ENCODE data around the gene CEP57.
"Not testable (repeated sequence)": the region's sequence is repeated elsewhere in the genome, so short reads cannot be mapped to it uniquely, and the experiment has no call there.

CEP57 gene

GRCh38 chr11:95802806-95803205, 12.5 kb downstream of the CEP57 start:
- no peak for TF ChIP-seq CTCF (IDR thresholded peaks at IDR 0.05)
- Histone ChIP-seq H3K79me2 (no peaks in the 10 kb centered on the region), H3K9ac (no peak overlapping the region), H3K9me3 (ENCODE audit: control insufficient read depth, low read length) (no peaks in the 10 kb centered on the region), H3K4me2 (ENCODE audit: low read length) (no peak overlapping the region), H3K27me3 (ENCODE audit: control insufficient read depth, insufficient read depth, low read length) (no peaks in the 10 kb centered on the region), H3K27ac (no peak overlapping the region), H3K4me1 (no peaks in the 10 kb centered on the region), H3K4me3 (ENCODE audit: low read depth, low read length) (no peak overlapping the region), H2AFZ (no peak overlapping the region), H3K36me3 (ENCODE audit: control insufficient read depth, insufficient read depth, low read length) (no peaks in the 10 kb centered on the region)

- Histone ChIP-seq H3K27me3 (ENCODE audit: control insufficient read depth, insufficient read depth, low read length) (no peaks in the 10 kb centered on the region), H2AFZ (no peak overlapping the region), H3K9ac (no peak overlapping the region), H3K4me2 (ENCODE audit: low read length) (no peak overlapping the region), H3K79me2 (no peaks in the 10 kb centered on the region), H3K36me3 (ENCODE audit: control insufficient read depth, insufficient read depth, low read length) (no peaks in the 10 kb centered on the region), H3K27ac (no peak overlapping the region), H3K4me1 (no peaks in the 10 kb centered on the region), H3K9me3 (ENCODE audit: control insufficient read depth, low read length) (no peaks in the 10 kb centered on the region), H3K4me3 (ENCODE audit: low read depth, low read length) (no peak overlapping the region)
- TF ChIP-seq CTCF (IDR thresholded peaks at IDR 0.05), result no peak
These were observed 13.7 kb downstream of the CEP57 start for GRCh38 chr11:95803973-95804372.

- H3K36me3 ChIP-seq (ENCODE audit: control insufficient read depth, insufficient read depth, low read length), result no peaks in the 10 kb centered on the region
- no peaks in the 10 kb centered on the region for H3K4me1 ChIP-seq
- H2AFZ ChIP-seq, result no peak overlapping the region
- no peak overlapping the region for H3K4me3 ChIP-seq (ENCODE audit: low read depth, low read length)
- H3K79me2 ChIP-seq, result no peaks in the 10 kb centered on the region
- no peaks in the 10 kb centered on the region for H3K27me3 ChIP-seq (ENCODE audit: control insufficient read depth, insufficient read depth, low read length)
- no peaks in the 10 kb centered on the region for H3K9me3 ChIP-seq (ENCODE audit: control insufficient read depth, low read length)
- H3K4me2 ChIP-seq (ENCODE audit: low read length), result no peak overlapping the region
- no peak for TF ChIP-seq CTCF (IDR thresholded peaks at IDR 0.05)
- no peak overlapping the region for H3K9ac ChIP-seq
- no peak overlapping the region for H3K27ac ChIP-seq
These were observed 15.6 kb downstream of the CEP57 start for GRCh38 chr11:95805869-95806268.

GRCh38 chr11:95806464-95806863, 16.2 kb downstream of the CEP57 start:
- H3K4me3 ChIP-seq (ENCODE audit: low read depth, low read length); H3K36me3 ChIP-seq (ENCODE audit: control insufficient read depth, insufficient read depth, low read length); H3K27me3 ChIP-seq (ENCODE audit: control insufficient read depth, insufficient read depth, low read length); H3K79me2 ChIP-seq; H3K9me3 ChIP-seq (ENCODE audit: control insufficient read depth, low read length); H3K27ac ChIP-seq; H3K9ac ChIP-seq; H3K4me2 ChIP-seq (ENCODE audit: low read length); H3K4me1 ChIP-seq; H2AFZ ChIP-seq: not testable (repeated sequence)

GRCh38 chr11:95811052-95811451, 20.8 kb downstream of the CEP57 start:
- not testable (repeated sequence) for H3K27ac ChIP-seq; H2AFZ ChIP-seq; H3K79me2 ChIP-seq; H3K9me3 ChIP-seq (ENCODE audit: control insufficient read depth, low read length); H3K36me3 ChIP-seq (ENCODE audit: control insufficient read depth, insufficient read depth, low read length); H3K4me1 ChIP-seq; H3K4me2 ChIP-seq (ENCODE audit: low read length); H3K4me3 ChIP-seq (ENCODE audit: low read depth, low read length); H3K27me3 ChIP-seq (ENCODE audit: control insufficient read depth, insufficient read depth, low read length); H3K9ac ChIP-seq

- no peak overlapping the region for H3K9ac ChIP-seq
- no peaks in the 10 kb centered on the region for H3K27me3 ChIP-seq (ENCODE audit: control insufficient read depth, insufficient read depth, low read length)
- no peak overlapping the region for H2AFZ ChIP-seq
- no peaks in the 10 kb centered on the region for H3K9me3 ChIP-seq (ENCODE audit: control insufficient read depth, low read length)
- H3K4me2 ChIP-seq (ENCODE audit: low read length), result no peak overlapping the region
- H3K4me1 ChIP-seq, result no peaks in the 10 kb centered on the region
- H3K27ac ChIP-seq, result no peak overlapping the region
- no peak for TF ChIP-seq CTCF (IDR thresholded peaks at IDR 0.05)
- H3K36me3 ChIP-seq (ENCODE audit: control insufficient read depth, insufficient read depth, low read length), result no peaks in the 10 kb centered on the region
- H3K4me3 ChIP-seq (ENCODE audit: low read depth, low read length), result no peak overlapping the region
- H3K79me2 ChIP-seq, result no peaks in the 10 kb centered on the region
These were observed 25.7 kb downstream of the CEP57 start for GRCh38 chr11:95816037-95816436.

Data from parathyroid adenoma (tissue), 2 donors.